H1 (cell line): Measurements from ENCODE around the gene NUDT3. TPM values are rescaled to one million over a fixed set of nuclear protein-coding genes. Genes with fewer than 3 reads are reported as not detected.
"Not testable (repeated sequence)": the region's sequence is repeated elsewhere in the genome, so short reads cannot be mapped to it uniquely, and the experiment has no call there.

Source experiments
- CTCF ChIA-PET: fragments of 300-600 bp; sonication (Branson Sonifier 250); formaldehyde crosslinking; loops from one replicate; lab custom pipeline; 2021; ENCODE audit not compliant: partially characterized antibody; lab: Charles Lee
- POLR2A ChIA-PET: fragments of 300-600 bp; sonication (Branson Sonifier 250); formaldehyde crosslinking; loops from one replicate; lab custom pipeline; 2021; ENCODE audit warnings: inconsistent platforms; ENCODE audit not compliant: partially characterized antibody; lab: Charles Lee
- DNase-seq, 2 experiments: peaks; one replicate each; pipeline versions ENCODE4 v3.0.0 to v3.0.0-alpha.2; 2010 to 2022; ENCODE audit warnings: low spot score in 2 of 2, low read depth in 1 of 2, mixed read lengths in 1 of 2
- FAIRE-seq: peaks from 2 replicates; lab custom pipeline; 2011; peaks lifted over from hg19 to GRCh38; lab: Jason Lieb, UNC
- H2AFZ ChIP-seq: 2 replicates; pipeline ENCODE4 v1.8.1; 2012; ENCODE audit warnings: low read length, inconsistent platforms
- H2AK5ac ChIP-seq: 2 replicates; pipeline ENCODE4 v1.6.1; 2013; ENCODE audit warnings: low read depth, low read length
- H2BK120ac ChIP-seq: replicated peaks from 2 replicates; pipeline ENCODE3; 2013; ENCODE audit warnings: low read depth, low read length, inconsistent platforms
- H2BK12ac ChIP-seq: 2 replicates; pipeline ENCODE4 v1.6.1; 2013; ENCODE audit warnings: low read depth, low read length
- H2BK15ac ChIP-seq: 2 replicates; pipeline ENCODE4 v1.6.1; 2013; ENCODE audit warnings: low read length
- H2BK20ac ChIP-seq: 2 replicates; pipeline ENCODE4 v1.6.1; 2013; ENCODE audit warnings: low read length
- H2BK5ac ChIP-seq: 2 replicates; pipeline ENCODE4 v1.6.1; 2013; ENCODE audit warnings: low read depth, low read length
- H3K14ac ChIP-seq: 2 replicates; pipeline ENCODE4 v1.6.1; 2013; ENCODE audit warnings: inconsistent platforms; ENCODE audit not compliant: insufficient read length
- H3K18ac ChIP-seq: 2 replicates; pipeline ENCODE4 v1.6.1; 2013; ENCODE audit warnings: low read length; ENCODE audit errors: extremely low read depth
- H3K23ac ChIP-seq: 2 replicates; pipeline ENCODE4 v1.6.1; 2013; ENCODE audit warnings: inconsistent platforms; ENCODE audit not compliant: insufficient read length
- H3K23me2 ChIP-seq: 2 replicates; pipeline ENCODE4 v1.6.1; 2013; ENCODE audit warnings: low read depth, low read length
- H3K27ac ChIP-seq: 2 replicates; pipeline ENCODE4 v1.6.1; 2011; ENCODE audit warnings: low read depth, low read length, inconsistent platforms
- H3K27me3 ChIP-seq, 4 experiments: replicated peaks in 1 of 4; 1 replicate in 1 of 4; 2 replicates in 3 of 4; pipeline versions ENCODE4 v1.6.1 to v1.8.1; 2011 to 2013; ENCODE audit warnings: low read length in 3 of 4, mild to moderate bottlenecking in 3 of 4, inconsistent platforms in 2 of 4, mixed read lengths in 2 of 4, moderate library complexity in 1 of 4; ENCODE audit not compliant: control insufficient read depth in 3 of 4, insufficient read depth in 3 of 4; ENCODE audit errors: extremely low read depth in 1 of 4
- H3K36me3 ChIP-seq, 4 experiments: 2 replicates each; pipeline versions ENCODE4 v1.6.1 to v1.8.1; 2011 to 2013; ENCODE audit warnings: mild to moderate bottlenecking in 4 of 4, low read length in 3 of 4, moderate library complexity in 2 of 4, control low read depth in 1 of 4, inconsistent platforms in 1 of 4; ENCODE audit not compliant: insufficient read depth in 4 of 4, control insufficient read depth in 2 of 4
- H3K4ac ChIP-seq: replicated peaks from 2 replicates; pipeline ENCODE3; 2013; ENCODE audit warnings: low read length, low read depth, mixed read lengths, inconsistent platforms; ENCODE audit not compliant: insufficient read length
- H3K4me1 ChIP-seq, 4 experiments: replicated peaks in 1 of 4; 1 replicate in 1 of 4; 2 replicates in 3 of 4; pipeline versions ENCODE4 v1.6.1 to v1.8.1; 2011 to 2013; ENCODE audit warnings: low read length in 3 of 4, inconsistent platforms in 2 of 4, mixed read lengths in 1 of 4; ENCODE audit not compliant: insufficient read depth in 4 of 4, control insufficient read depth in 3 of 4
- H3K4me2 ChIP-seq, 2 experiments: 2 replicates each; pipeline versions ENCODE4 v1.6.1 to v1.8.1; 2011 to 2013; ENCODE audit warnings: low read depth in 2 of 2, low read length in 2 of 2, control low read depth in 1 of 2, inconsistent platforms in 1 of 2, mild to moderate bottlenecking in 1 of 2; ENCODE audit not compliant: insufficient read depth in 1 of 2
- H3K4me3 ChIP-seq, 4 experiments: fragments of 200-600, 300-600 bp in 1 of 4; sonication (generic), shearing (Covaris generic), sonication (Bioruptor Twin) in 1 of 4; 2 replicates each; pipeline versions ENCODE4 v1.5.1 to v1.8.1; 2011 to 2016; ENCODE audit warnings: low read length in 4 of 4, low read depth in 3 of 4, control low read depth in 2 of 4, inconsistent platforms in 2 of 4, mild to moderate bottlenecking in 2 of 4, mixed read lengths in 1 of 4, moderate library complexity in 1 of 4; ENCODE audit not compliant: insufficient read depth in 2 of 4; ENCODE audit errors: extremely low read depth in 1 of 4
- H3K56ac ChIP-seq: replicated peaks from 2 replicates; pipeline ENCODE3; 2013; ENCODE audit warnings: low read depth, mild to moderate bottlenecking, mixed read lengths, low read length, inconsistent platforms; ENCODE audit not compliant: insufficient read length
- H3K79me1 ChIP-seq: 2 replicates; pipeline ENCODE4 v1.6.1; 2013; ENCODE audit warnings: low read depth, low read length, control low read depth
- H3K79me2 ChIP-seq, 2 experiments: 2 replicates each; pipeline versions ENCODE4 v1.6.1 to v1.8.1; 2012 to 2013; ENCODE audit warnings: low read length in 2 of 2, mild to moderate bottlenecking in 2 of 2, inconsistent platforms in 1 of 2; ENCODE audit not compliant: insufficient read depth in 2 of 2, control insufficient read depth in 1 of 2
- H3K9ac ChIP-seq, 4 experiments: replicated peaks in 1 of 4; 1 replicate in 1 of 4; 2 replicates in 3 of 4; pipeline versions ENCODE4 v1.6.1 to v1.8.1; 2011 to 2013; ENCODE audit warnings: low read depth in 3 of 4, low read length in 3 of 4, control low read depth in 2 of 4, mild to moderate bottlenecking in 2 of 4, moderate library complexity in 2 of 4, inconsistent platforms in 1 of 4; ENCODE audit errors: extremely low read depth in 1 of 4
- H3K9me3 ChIP-seq, 2 experiments: 2 replicates each; pipeline versions ENCODE4 v1.6.1 to v1.8.1; 2012 to 2013; ENCODE audit warnings: mild to moderate bottlenecking in 2 of 2, moderate library complexity in 2 of 2, control low read depth in 1 of 2, inconsistent platforms in 1 of 2, low read depth in 1 of 2, low read length in 1 of 2, mixed read lengths in 1 of 2; ENCODE audit not compliant: insufficient read depth in 2 of 2
- H4K20me1 ChIP-seq, 2 experiments: replicated peaks in 1 of 2; 2 replicates each; pipeline versions ENCODE3 to v1.8.1; 2011 to 2013; ENCODE audit warnings: inconsistent platforms in 2 of 2, low read length in 2 of 2, mild to moderate bottlenecking in 1 of 2; ENCODE audit not compliant: insufficient read depth in 2 of 2, control insufficient read depth in 1 of 2
- H4K5ac ChIP-seq: 2 replicates; pipeline ENCODE4 v1.6.1; 2013; ENCODE audit warnings: low read length, low read depth, mixed read lengths, inconsistent platforms; ENCODE audit not compliant: insufficient read length
- H4K8ac ChIP-seq: 2 replicates; pipeline ENCODE4 v1.8.0; 2013; ENCODE audit warnings: mild to moderate bottlenecking, moderate library complexity, low read length, inconsistent platforms; ENCODE audit not compliant: insufficient read depth; ENCODE audit errors: extremely low read depth
- H4K91ac ChIP-seq: replicated peaks from 2 replicates; pipeline ENCODE3; 2013; ENCODE audit warnings: low read length, mixed read lengths, inconsistent platforms; ENCODE audit not compliant: insufficient read length
- WGBS, 2 experiments: shearing (Covaris generic) in 1 of 2; methylation state at CpG; one replicate each; pipeline versions ENCODE4 v1.1.6 to v1.1.7; 2013 to 2015; ENCODE audit warnings: low lambda C conversion rate in 2 of 2, mixed read lengths in 2 of 2, inconsistent platforms in 1 of 2, low coverage in 1 of 2, missing lambda C conversion rate in 1 of 2; ENCODE audit not compliant: insufficient replicate concordance in 2 of 2, insufficient coverage in 1 of 2, insufficient read length in 1 of 2; ENCODE audit errors: extremely low coverage in 1 of 2, missing lambda C conversion rate in 1 of 2; 5-methylcytosine and 5-hydroxymethylcytosine counted together
- polyA plus RNA-seq, 7 experiments: library from polyadenylated mRNA; depleted of rRNA in 3 of 7; stranded (reverse) in 5 of 7; unstranded in 2 of 7; fragments of >200 nt in 5 of 7; fragments of 200-250 nt in 2 of 7; gene quantifications; 1 replicate in 5 of 7; 2 replicates in 1 of 7; 4 replicates in 1 of 7; pipeline versions ENCODE4 v1.2.1 to v1.2.3, GENCODE V29; 2011 to 2013; ENCODE audit warnings: missing spikeins in 2 of 7, mixed read lengths in 2 of 7
- total RNA-seq: library from RNA; stranded (reverse); fragmentation: NEBNext Ultra II Directional; extraction: Animal tissue kit (Norgen Biotek cat#: 25700); gene quantifications from 2 replicates; pipeline ENCODE4 v1.2.1, GENCODE V29; 2021

Gene NUDT3
- total and polyA plus RNA-seq, 2 of the 8 experiments (the other 6 are each of a cell fraction or from before 2014, with no cell fraction given), result 14.1 to 36.9 TPM

GRCh38 chr6:34263484-34263883 lies 129.0 kb downstream of the NUDT3 start:
- H3K56ac ChIP-seq, H4K5ac ChIP-seq, H4K91ac ChIP-seq, H3K79me2 ChIP-seq, H3K27ac ChIP-seq, H3K9ac ChIP-seq, H4K20me1 ChIP-seq, H4K8ac ChIP-seq, H2BK20ac ChIP-seq, H2BK12ac ChIP-seq, H3K4ac ChIP-seq, H3K14ac ChIP-seq, H2BK15ac ChIP-seq, H2AFZ ChIP-seq, H3K9me3 ChIP-seq, FAIRE-seq, H2BK120ac ChIP-seq, H3K79me1 ChIP-seq, H3K36me3 ChIP-seq, H3K23me2 ChIP-seq, H3K27me3 ChIP-seq, H3K4me3 ChIP-seq, CTCF ChIA-PET, DNase-seq, H3K18ac ChIP-seq, H2AK5ac ChIP-seq, H3K23ac ChIP-seq, H3K4me2 ChIP-seq, H3K4me1 ChIP-seq, H2BK5ac ChIP-seq: not testable (repeated sequence)
- POLR2A ChIA-PET, result interaction anchor here (0.6 to 1.1 kb wide), 2 partner anchors 27 to 97 kb away, joined by 3 read pairs; partner anchors contain the start of gene HMGA1
- WGBS, 2 experiments, result 93% methylated on average over 21 of the region's 23 CpGs; no CpG with 5 or more reads in 1 of the 2 experiments
